ENCODE results near the gene CPNE4. TPM values are rescaled to one million over a fixed set of nuclear protein-coding genes. Genes with fewer than 3 reads are reported as not detected.

Gene CPNE4
- total RNA-seq, 2 donors from 2014 or later: not detected

- peaks cover 10% of the 10 kb centered on the region for H3K27me3 Mint-ChIP-seq
- no peak overlapping the region for H3K4me3 Mint-ChIP-seq
- no peak for ATAC-seq (replicated peaks)
- no peaks in the 10 kb centered on the region for H3K4me1 Mint-ChIP-seq
- H3K36me3 Mint-ChIP-seq (ENCODE audit: low read depth): no peaks in the 10 kb centered on the region
- no peak overlapping the region for H3K27ac Mint-ChIP-seq
- no peaks in the 10 kb centered on the region for H3K9me3 Mint-ChIP-seq
Measured at GRCh38 chr3:131623431-131623830, 411.4 kb downstream of the CPNE4 start.

GRCh38 chr3:131622726-131623125 lies 412.1 kb downstream of the CPNE4 start:
- H3K27ac Mint-ChIP-seq: no peak overlapping the region
- H3K4me3 Mint-ChIP-seq: no peak overlapping the region
- no peaks in the 10 kb centered on the region for H3K9me3 Mint-ChIP-seq
- ATAC-seq (replicated peaks): no peak
- H3K36me3 Mint-ChIP-seq (ENCODE audit: low read depth): no peaks in the 10 kb centered on the region
- H3K4me1 Mint-ChIP-seq: no peaks in the 10 kb centered on the region
- H3K27me3 Mint-ChIP-seq: peaks cover 14% of the 10 kb centered on the region

- Mint-ChIP-seq H3K27ac (no peak overlapping the region), H3K36me3 (ENCODE audit: low read depth) (no peaks in the 10 kb centered on the region), H3K27me3 (peaks cover 20% of the 10 kb centered on the region), H3K4me1 (no peaks in the 10 kb centered on the region), H3K4me3 (no peak overlapping the region), H3K9me3 (no peaks in the 10 kb centered on the region)
- ATAC-seq (replicated peaks): no peak
Measured at GRCh38 chr3:131620977-131621376, 413.8 kb downstream of the CPNE4 start.

GRCh38 chr3:131619821-131620220 lies 415.0 kb downstream of the CPNE4 start:
- no peaks in the 10 kb centered on the region for H3K36me3 Mint-ChIP-seq (ENCODE audit: low read depth)
- H3K4me3 Mint-ChIP-seq: no peak overlapping the region
- no peak overlapping the region for H3K27ac Mint-ChIP-seq
- no peaks in the 10 kb centered on the region for H3K9me3 Mint-ChIP-seq
- ATAC-seq (replicated peaks): no peak
- H3K27me3 Mint-ChIP-seq: peaks cover 16% of the 10 kb centered on the region
- H3K4me1 Mint-ChIP-seq: no peaks in the 10 kb centered on the region

- peaks cover 25% of the 10 kb centered on the region for H3K27me3 Mint-ChIP-seq
- no peaks in the 10 kb centered on the region for H3K4me1 Mint-ChIP-seq
- no peaks in the 10 kb centered on the region for H3K36me3 Mint-ChIP-seq (ENCODE audit: low read depth)
- no peak overlapping the region for H3K27ac Mint-ChIP-seq
- no peaks in the 10 kb centered on the region for H3K9me3 Mint-ChIP-seq
- no peak for ATAC-seq (replicated peaks)
- no peak overlapping the region for H3K4me3 Mint-ChIP-seq
Measured at GRCh38 chr3:131616719-131617118, 418.1 kb downstream of the CPNE4 start.

GRCh38 chr3:131612745-131613144 lies 422.1 kb downstream of the CPNE4 start:
- Mint-ChIP-seq H3K27me3 (peaks cover 23% of the 10 kb centered on the region), H3K9me3 (no peaks in the 10 kb centered on the region), H3K4me1 (no peaks in the 10 kb centered on the region), H3K4me3 (no peak overlapping the region), H3K36me3 (ENCODE audit: low read depth) (no peaks in the 10 kb centered on the region), H3K27ac (no peak overlapping the region)
- no peak for ATAC-seq (replicated peaks)

- no peaks in the 10 kb centered on the region for H3K36me3 Mint-ChIP-seq (ENCODE audit: low read depth)
- no peak overlapping the region for H3K27ac Mint-ChIP-seq
- no peaks in the 10 kb centered on the region for H3K9me3 Mint-ChIP-seq
- no peak overlapping the region for H3K4me3 Mint-ChIP-seq
- no peaks in the 10 kb centered on the region for H3K4me1 Mint-ChIP-seq
- ATAC-seq (replicated peaks): no peak
- H3K27me3 Mint-ChIP-seq: peaks cover 21% of the 10 kb centered on the region
Measured at GRCh38 chr3:131610174-131610573, 424.6 kb downstream of the CPNE4 start.

- Mint-ChIP-seq H3K4me1 (no peaks in the 10 kb centered on the region), H3K4me3 (no peak overlapping the region), H3K36me3 (ENCODE audit: low read depth) (no peaks in the 10 kb centered on the region), H3K9me3 (no peaks in the 10 kb centered on the region), H3K27me3 (peaks cover 22% of the 10 kb centered on the region), H3K27ac (no peak overlapping the region)
- no peak for ATAC-seq (replicated peaks)
Measured at GRCh38 chr3:131608741-131609140, 426.1 kb downstream of the CPNE4 start.

GRCh38 chr3:131608296-131608695 lies 426.5 kb downstream of the CPNE4 start:
- H3K4me3 Mint-ChIP-seq: no peak overlapping the region
- H3K27me3 Mint-ChIP-seq: peaks cover 22% of the 10 kb centered on the region
- ATAC-seq (replicated peaks): no peak
- H3K36me3 Mint-ChIP-seq (ENCODE audit: low read depth): no peaks in the 10 kb centered on the region
- H3K27ac Mint-ChIP-seq: no peak overlapping the region
- no peaks in the 10 kb centered on the region for H3K4me1 Mint-ChIP-seq
- H3K9me3 Mint-ChIP-seq: no peaks in the 10 kb centered on the region

- Mint-ChIP-seq H3K27ac (no peak overlapping the region), H3K4me1 (no peaks in the 10 kb centered on the region), H3K27me3 (peaks cover 19% of the 10 kb centered on the region), H3K36me3 (ENCODE audit: low read depth) (no peaks in the 10 kb centered on the region), H3K9me3 (no peaks in the 10 kb centered on the region), H3K4me3 (no peak overlapping the region)
- ATAC-seq (replicated peaks): no peak
Measured at GRCh38 chr3:131605916-131606315, 428.9 kb downstream of the CPNE4 start.

GRCh38 chr3:131602011-131602779 lies 432.6 kb downstream of the CPNE4 start:
- H3K27ac Mint-ChIP-seq: no peak overlapping the region
- no peak for ATAC-seq (replicated peaks)
- H3K27me3 Mint-ChIP-seq: peaks cover 26% of the 10 kb centered on the region
- no peaks in the 10 kb centered on the region for H3K36me3 Mint-ChIP-seq (ENCODE audit: low read depth)
- no peaks in the 10 kb centered on the region for H3K9me3 Mint-ChIP-seq
- no peak overlapping the region for H3K4me3 Mint-ChIP-seq
- no peaks in the 10 kb centered on the region for H3K4me1 Mint-ChIP-seq

- no peaks in the 10 kb centered on the region for H3K9me3 Mint-ChIP-seq
- no peak for ATAC-seq (replicated peaks)
Measured at GRCh38 chr3:131597816-131598215, 437.0 kb downstream of the CPNE4 start.

GRCh38 chr3:131596884-131597283 lies 437.9 kb downstream of the CPNE4 start:
- H3K27me3 Mint-ChIP-seq: peaks cover 22% of the 10 kb centered on the region
- H3K4me3 Mint-ChIP-seq: no peak overlapping the region
- H3K4me1 Mint-ChIP-seq: no peaks in the 10 kb centered on the region
- ATAC-seq (replicated peaks): no peak
- no peak overlapping the region for H3K27ac Mint-ChIP-seq
- H3K36me3 Mint-ChIP-seq (ENCODE audit: low read depth): no peaks in the 10 kb centered on the region
- H3K9me3 Mint-ChIP-seq: no peaks in the 10 kb centered on the region

More at GRCh38 chr3:131597816-131598215, 437.0 kb downstream of the CPNE4 start:
- Mint-ChIP-seq H3K4me1 (no peaks in the 10 kb centered on the region), H3K27ac (no peak overlapping the region), H3K4me3 (no peak overlapping the region), H3K36me3 (ENCODE audit: low read depth) (no peaks in the 10 kb centered on the region), H3K27me3 (peaks cover 25% of the 10 kb centered on the region)

GRCh38 chr3:131591394-131592014 lies 443.3 kb downstream of the CPNE4 start:
- ATAC-seq (replicated peaks): no peak
- H3K27me3 Mint-ChIP-seq: peaks cover 15% of the 10 kb centered on the region
- no peaks in the 10 kb centered on the region for H3K9me3 Mint-ChIP-seq
- no peak overlapping the region for H3K27ac Mint-ChIP-seq
- no peaks in the 10 kb centered on the region for H3K4me1 Mint-ChIP-seq
- H3K36me3 Mint-ChIP-seq (ENCODE audit: low read depth): no peaks in the 10 kb centered on the region
- no peak overlapping the region for H3K4me3 Mint-ChIP-seq

GRCh38 chr3:131586277-131586676 lies 448.5 kb downstream of the CPNE4 start:
- Mint-ChIP-seq H3K9me3 (no peaks in the 10 kb centered on the region), H3K4me3 (no peak overlapping the region), H3K36me3 (ENCODE audit: low read depth) (no peaks in the 10 kb centered on the region), H3K27ac (no peak overlapping the region), H3K27me3 (peaks cover 12% of the 10 kb centered on the region), H3K4me1 (no peaks in the 10 kb centered on the region)
- ATAC-seq (replicated peaks): no peak
